GM12878 (cell line): ENCODE data around the gene CHN1. TPM values are rescaled to one million over a fixed set of nuclear protein-coding genes. Genes with fewer than 3 reads are reported as not detected.

Experiments used
- ATAC-seq: fragments of 200-7000 bp; cut with Tn5 transposase; 3 replicates; pipeline ENCODE4 v1.9.1; 2020; ENCODE audit warnings: mild to moderate bottlenecking, moderate library complexity
- BruUV-seq: library from RNA; stranded (reverse); fragments of 400-500 nt; replicated peaks from 2 replicates; lab custom pipeline; 2021; lab: Mats Ljungman, UMichigan
- CTCF ChIA-PET: fragments of 300-600 bp; sonication (Branson Sonifier 250); formaldehyde crosslinking; extraction: SDS; loops from one replicate; lab custom pipeline; 2021; ENCODE audit warnings: inconsistent platforms; lab: Yijun Ruan, JAX
- POLR2A ChIA-PET: fragments of 350-600 bp; formaldehyde crosslinking; extraction: SDS; loops from one replicate; lab custom pipeline; 2021; ENCODE audit warnings: inconsistent platforms; lab: Charles Lee
- RAD21 ChIA-PET: fragments of 300-600 bp; sonication (Branson Sonifier 250); formaldehyde crosslinking; loops from one replicate; lab custom pipeline; 2023; ENCODE audit warnings: antibody characterized with exemption; ENCODE audit not compliant: unreplicated experiment; lab: Charles Lee
- SMC1A ChIA-PET: fragments of 300-600 bp; sonication (Branson Sonifier 250); formaldehyde crosslinking; loops from one replicate; lab custom pipeline; 2023; ENCODE audit not compliant: unreplicated experiment, uncharacterized antibody; lab: Charles Lee
- DNase-seq: peaks from one replicate; pipeline ENCODE4 v3.0.0-alpha.2; 2011; ENCODE audit warnings: low read depth, low spot score
- FAIRE-seq: peaks from 3 replicates; lab custom pipeline; 2011; peaks lifted over from hg19 to GRCh38; lab: Jason Lieb, UNC
- H2AFZ ChIP-seq: 2 replicates; pipeline ENCODE4 v1.6.0; 2011; ENCODE audit warnings: low read depth, low read length, control low read depth; ENCODE audit not compliant: control insufficient read depth
- H3K27ac ChIP-seq: 2 replicates; pipeline ENCODE4 v1.5.1; 2011; ENCODE audit warnings: control low read depth; ENCODE audit not compliant: control insufficient read depth, insufficient read depth
- H3K27me3 ChIP-seq, 2 experiments: replicated peaks in 1 of 2; 2 replicates each; pipeline versions ENCODE4 v1.6.0 to v1.6.1; 2011; ENCODE audit warnings: low read length in 1 of 2; ENCODE audit not compliant: control insufficient read depth in 2 of 2, insufficient read depth in 2 of 2
- H3K36me3 ChIP-seq, 2 experiments: 2 replicates each; pipeline ENCODE4 v1.5.1; 2011; ENCODE audit warnings: low read length in 1 of 2; ENCODE audit not compliant: control insufficient read depth in 2 of 2, insufficient read depth in 2 of 2
- H3K4me1 ChIP-seq: 2 replicates; pipeline ENCODE4 v1.6.1; 2011; ENCODE audit warnings: mild to moderate bottlenecking, low read length, moderate library complexity, mixed read lengths; ENCODE audit not compliant: control insufficient read depth, insufficient read depth
- H3K4me2 ChIP-seq: 2 replicates; pipeline ENCODE4 v1.6.0; 2011; ENCODE audit warnings: control low read depth; ENCODE audit not compliant: control insufficient read depth, insufficient read depth
- H3K4me3 ChIP-seq: fragments of 200-600 bp; sonication (generic); 2 replicates; pipeline ENCODE4 v1.5.1; 2016
- H3K79me2 ChIP-seq: 2 replicates; pipeline ENCODE4 v1.6.0; 2011; ENCODE audit warnings: low read length; ENCODE audit not compliant: control insufficient read depth, insufficient read depth
- H3K9ac ChIP-seq: 2 replicates; pipeline ENCODE4 v1.8.0; 2011; ENCODE audit warnings: low read length, control low read depth, mixed read lengths; ENCODE audit not compliant: control insufficient read depth, insufficient read depth
- H3K9me3 ChIP-seq: replicated peaks from 3 replicates; pipeline ENCODE4 v1.5.1; 2011; ENCODE audit warnings: mild to moderate bottlenecking, low read length; ENCODE audit not compliant: control insufficient read depth, insufficient read depth
- H4K20me1 ChIP-seq: 2 replicates; pipeline ENCODE4 v1.6.0; 2011; ENCODE audit not compliant: control insufficient read depth, insufficient read depth
- CBX5 ChIP-seq: sonication (generic); IDR thresholded peaks from 2 replicates; pipeline ENCODE4 v1.6.1; 2016; ENCODE audit warnings: low read depth, moderate library complexity, mild to moderate bottlenecking, inconsistent platforms
- CHD1 ChIP-seq: IDR thresholded peaks from 2 replicates; pipeline ENCODE4 v1.6.1; 2012; ENCODE audit warnings: low read depth, low read length, improper control_type of control experiment
- FOXK2 ChIP-seq: fragments of 450-650 bp; IDR thresholded peaks from 2 replicates; pipeline ENCODE4 v1.6.1; 2017; ENCODE audit warnings: mild to moderate bottlenecking, moderate library complexity
- HDGF ChIP-seq: fragments of 450-650 bp; IDR thresholded peaks from 2 replicates; pipeline ENCODE4 v1.6.1; 2016; ENCODE audit warnings: antibody characterized with exemption
- IRF4 ChIP-seq: IDR thresholded peaks from 2 replicates; pipeline ENCODE4 v1.6.1; 2011; ENCODE audit warnings: low read depth, low read length
- JUNB ChIP-seq: IDR thresholded peaks from 2 replicates; pipeline ENCODE4 v1.6.1; 2016; ENCODE audit warnings: antibody characterized with exemption, mild to moderate bottlenecking
- NFYA ChIP-seq: IDR thresholded peaks from 2 replicates; pipeline ENCODE4 v1.6.1; 2011; ENCODE audit warnings: low read depth, mild to moderate bottlenecking, low read length, improper control_type of control experiment, borderline replicate concordance
- RCOR1 ChIP-seq: conservative IDR thresholded peaks from 2 replicates; pipeline ENCODE4 v1.6.1; 2012; ENCODE audit warnings: low read depth, low read length, improper control_type of control experiment
- RFX5 ChIP-seq: IDR thresholded peaks from 2 replicates; pipeline ENCODE4 v1.6.1; 2011; ENCODE audit warnings: low read depth, low read length, improper control_type of control experiment
- SMAD1 ChIP-seq: fragments of 450-650 bp; IDR thresholded peaks from 2 replicates; pipeline ENCODE4 v1.6.1; 2018; ENCODE audit warnings: mild to moderate bottlenecking, low read depth; ENCODE audit not compliant: partially characterized antibody
- SMARCA5 ChIP-seq: fragments of 450-650 bp; IDR thresholded peaks from 2 replicates; pipeline ENCODE4 v1.6.1; 2017; ENCODE audit warnings: mild to moderate bottlenecking
- SPI1 ChIP-seq: IDR thresholded peaks from 2 replicates; pipeline ENCODE4 v1.6.1; 2011; ENCODE audit warnings: low read depth, mild to moderate bottlenecking, low read length, moderate library complexity, borderline replicate concordance; ENCODE audit not compliant: insufficient read depth
- SUZ12 ChIP-seq: fragments of 200-600 bp; sonication (generic); IDR thresholded peaks from one replicate; pipeline ENCODE4 v1.6.1; 2018; ENCODE audit warnings: antibody characterized with exemption, mild to moderate bottlenecking; ENCODE audit not compliant: unreplicated experiment
- ZBED1 ChIP-seq: IDR thresholded peaks from 2 replicates; pipeline ENCODE4 v1.6.1; 2016; ENCODE audit warnings: borderline replicate concordance
- WGBS: methylation state at CpG from one replicate; pipeline ENCODE4 v1.1.6; 2016; ENCODE audit warnings: low lambda C conversion rate; ENCODE audit not compliant: insufficient replicate concordance, insufficient coverage; ENCODE audit errors: missing lambda C conversion rate; 5-methylcytosine and 5-hydroxymethylcytosine counted together
- in situ Hi-C: fragments of 300-500 bp; cut with MboI; formaldehyde crosslinking; loops from 9 replicates; pipeline ENCODE4 v1.14.3; 2018; ENCODE audit warnings: mixed read lengths
- intact Hi-C: fragments of 100-400 bp; cut with micrococcal nuclease; formaldehyde crosslinking; loops from one replicate; pipeline ENCODE4 v1.14.2; 2022; ENCODE audit not compliant: unreplicated experiment
- polyA plus RNA-seq, 11 experiments: library from polyadenylated mRNA; depleted of rRNA in 4 of 11; unstranded in 6 of 11; stranded (reverse) in 5 of 11; fragments of >200 nt; fragmentation: Nextera tagmentation in 4 of 11; fragmentation: Illumina TruSeq in 1 of 11; extraction: Ambion mirVana in 4 of 11; extraction: Trizol in 1 of 11; gene quantifications; 1 replicate in 1 of 11; 2 replicates in 10 of 11; pipeline versions ENCODE4 v1.2.1 to v1.2.3, GENCODE V29; 2011 to 2016; ENCODE audit warnings: inconsistent platforms in 2 of 11, missing spikeins in 2 of 11, low read depth in 1 of 11
- total RNA-seq, 4 experiments: library from RNA; depleted of rRNA in 3 of 4; stranded (reverse); fragments of >200 nt in 3 of 4; fragmentation: Illumina TruSeq in 1 of 4; extraction: Trizol in 1 of 4; gene quantifications; 2 replicates each; pipeline versions ENCODE4 v1.2.1 to v1.2.3, GENCODE V29; 2013 to 2021
- TF ChIP-seq, protein P1 (sequence below): fragments of 450-650 bp; formaldehyde crosslinking; IDR thresholded peaks from 2 replicates; pipeline ENCODE4 v1.4.0; 2022; ENCODE audit warnings: mild to moderate bottlenecking, moderate library complexity
- TF ChIP-seq, protein P2 (sequence below): fragments of 450-650 bp; IDR thresholded peaks from 2 replicates; pipeline ENCODE4 v1.6.1; 2018; ENCODE audit warnings: borderline replicate concordance, mild to moderate bottlenecking; ENCODE audit not compliant: partially characterized antibody
- TF ChIP-seq, protein P3 (sequence below): fragments of 450-650 bp; IDR thresholded peaks from 2 replicates; pipeline ENCODE4 v1.6.1; 2017; ENCODE audit warnings: borderline replicate concordance

CHN1 gene
- total and polyA plus RNA-seq, 10 of the 15 experiments (the other 5 are each of a cell fraction or from before 2014, with no cell fraction given) = 0.18 to 0.92 (median 0.53) TPM; not detected in 1

DNA sequence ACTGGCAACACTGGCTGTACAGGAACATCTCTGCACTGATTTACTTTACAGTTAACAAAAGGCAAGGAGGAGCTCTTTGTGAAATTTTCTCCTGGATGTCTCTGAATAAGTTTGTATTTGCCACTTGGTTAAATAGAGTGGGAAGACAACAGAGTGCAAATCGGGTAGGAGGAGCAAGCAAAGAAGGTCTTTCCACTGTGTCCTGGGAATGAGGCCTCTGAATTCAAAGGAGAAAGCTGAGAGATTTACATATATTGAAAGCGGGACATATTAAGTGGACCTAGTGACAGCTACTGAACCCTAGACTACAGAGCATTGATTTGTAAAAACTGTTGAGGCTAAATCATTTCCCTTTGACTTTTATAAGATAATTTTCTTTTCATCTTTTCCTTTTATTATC is 123.5 kb downstream of the CHN1 start:
- TF ChIP-seq, protein P1, sequence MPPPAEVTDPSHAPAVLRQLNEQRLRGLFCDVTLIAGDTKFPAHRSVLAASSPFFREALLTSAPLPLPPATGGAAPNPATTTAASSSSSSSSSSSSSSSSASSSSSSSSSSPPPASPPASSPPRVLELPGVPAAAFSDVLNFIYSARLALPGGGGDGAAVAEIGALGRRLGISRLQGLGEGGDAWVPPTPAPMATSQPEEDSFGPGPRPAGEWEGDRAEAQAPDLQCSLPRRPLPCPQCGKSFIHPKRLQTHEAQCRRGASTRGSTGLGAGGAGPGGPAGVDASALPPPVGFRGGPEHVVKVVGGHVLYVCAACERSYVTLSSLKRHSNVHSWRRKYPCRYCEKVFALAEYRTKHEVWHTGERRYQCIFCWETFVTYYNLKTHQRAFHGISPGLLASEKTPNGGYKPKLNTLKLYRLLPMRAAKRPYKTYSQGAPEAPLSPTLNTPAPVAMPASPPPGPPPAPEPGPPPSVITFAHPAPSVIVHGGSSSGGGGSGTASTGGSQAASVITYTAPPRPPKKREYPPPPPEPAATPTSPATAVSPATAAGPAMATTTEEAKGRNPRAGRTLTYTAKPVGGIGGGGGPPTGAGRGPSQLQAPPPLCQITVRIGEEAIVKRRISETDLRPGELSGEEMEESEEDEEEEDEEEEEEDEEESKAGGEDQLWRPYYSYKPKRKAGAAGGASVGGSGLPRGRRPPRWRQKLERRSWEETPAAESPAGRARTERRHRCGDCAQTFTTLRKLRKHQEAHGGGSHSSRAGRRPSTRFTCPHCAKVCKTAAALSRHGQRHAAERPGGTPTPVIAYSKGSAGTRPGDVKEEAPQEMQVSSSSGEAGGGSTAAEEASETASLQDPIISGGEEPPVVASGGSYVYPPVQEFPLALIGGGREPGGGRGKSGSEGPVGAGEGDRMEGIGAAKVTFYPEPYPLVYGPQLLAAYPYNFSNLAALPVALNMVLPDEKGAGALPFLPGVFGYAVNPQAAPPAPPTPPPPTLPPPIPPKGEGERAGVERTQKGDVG (CRISPR knock-in tag) = no peak
- TF ChIP-seq, protein P2, sequence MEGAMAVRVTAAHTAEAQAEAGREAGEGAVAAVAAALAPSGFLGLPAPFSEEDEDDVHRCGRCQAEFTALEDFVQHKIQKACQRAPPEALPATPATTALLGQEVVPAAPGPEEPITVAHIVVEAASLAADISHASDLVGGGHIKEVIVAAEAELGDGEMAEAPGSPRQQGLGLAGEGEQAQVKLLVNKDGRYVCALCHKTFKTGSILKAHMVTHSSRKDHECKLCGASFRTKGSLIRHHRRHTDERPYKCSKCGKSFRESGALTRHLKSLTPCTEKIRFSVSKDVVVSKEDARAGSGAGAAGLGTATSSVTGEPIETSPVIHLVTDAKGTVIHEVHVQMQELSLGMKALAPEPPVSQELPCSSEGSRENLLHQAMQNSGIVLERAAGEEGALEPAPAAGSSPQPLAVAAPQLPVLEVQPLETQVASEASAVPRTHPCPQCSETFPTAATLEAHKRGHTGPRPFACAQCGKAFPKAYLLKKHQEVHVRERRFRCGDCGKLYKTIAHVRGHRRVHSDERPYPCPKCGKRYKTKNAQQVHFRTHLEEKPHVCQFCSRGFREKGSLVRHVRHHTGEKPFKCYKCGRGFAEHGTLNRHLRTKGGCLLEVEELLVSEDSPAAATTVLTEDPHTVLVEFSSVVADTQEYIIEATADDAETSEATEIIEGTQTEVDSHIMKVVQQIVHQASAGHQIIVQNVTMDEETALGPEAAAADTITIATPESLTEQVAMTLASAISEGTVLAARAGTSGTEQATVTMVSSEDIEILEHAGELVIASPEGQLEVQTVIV = no peak
- TF ChIP-seq JUNB (no peak), SMAD1 (no peak), SUZ12 (no peak), CHD1 (no peak), SPI1 (no peak), IRF4 (no peak), RFX5 (no peak), NFYA (no peak), CBX5 (no peak), RCOR1 (no peak), HDGF (no peak), FOXK2 (no peak), SMARCA5 (no peak), ZBED1 (no peak)
- TF ChIP-seq, protein P3, sequence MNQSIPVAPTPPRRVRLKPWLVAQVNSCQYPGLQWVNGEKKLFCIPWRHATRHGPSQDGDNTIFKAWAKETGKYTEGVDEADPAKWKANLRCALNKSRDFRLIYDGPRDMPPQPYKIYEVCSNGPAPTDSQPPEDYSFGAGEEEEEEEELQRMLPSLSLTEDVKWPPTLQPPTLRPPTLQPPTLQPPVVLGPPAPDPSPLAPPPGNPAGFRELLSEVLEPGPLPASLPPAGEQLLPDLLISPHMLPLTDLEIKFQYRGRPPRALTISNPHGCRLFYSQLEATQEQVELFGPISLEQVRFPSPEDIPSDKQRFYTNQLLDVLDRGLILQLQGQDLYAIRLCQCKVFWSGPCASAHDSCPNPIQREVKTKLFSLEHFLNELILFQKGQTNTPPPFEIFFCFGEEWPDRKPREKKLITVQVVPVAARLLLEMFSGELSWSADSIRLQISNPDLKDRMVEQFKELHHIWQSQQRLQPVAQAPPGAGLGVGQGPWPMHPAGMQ = no peak
- no peak overlapping the region for H3K4me3 ChIP-seq
- H4K20me1 ChIP-seq = no peaks in the 10 kb centered on the region
- H3K36me3 ChIP-seq = no peaks in the 10 kb centered on the region
- no TSS peak for BruUV-seq
- no peaks in the 10 kb centered on the region for H3K9me3 ChIP-seq
- no peak overlapping the region for H3K4me2 ChIP-seq
- 50% methylated on average over 2 of the region's 2 CpGs for WGBS
- H2AFZ ChIP-seq = no peak overlapping the region
- POLR2A ChIA-PET = no interaction called here
- H3K79me2 ChIP-seq = no peaks in the 10 kb centered on the region
- no peak overlapping the region for H3K27ac ChIP-seq
- no peaks in the 10 kb centered on the region for H3K4me1 ChIP-seq
- FAIRE-seq = no peak
- SMC1A ChIA-PET = interaction anchor here (1.0 to 1.4 kb wide), 3 partner anchors 29 to 110 kb away, joined by 3 read pairs; no protein-coding TSS in a partner anchor
- no peak for DNase-seq
- intact Hi-C loops = no loop called here
- no peak overlapping the region for H3K9ac ChIP-seq
- CTCF ChIA-PET = interaction anchor here (1.2 to 1.4 kb wide), 3 partner anchors 98 to 133 kb away, joined by 3 to 5 read pairs (median 3); no protein-coding TSS in a partner anchor
- in situ Hi-C loops = no loop called here
- RAD21 ChIA-PET = interaction anchor here (1.1 kb wide), 1 partner anchor 61 kb away, joined by 3 read pairs; no protein-coding TSS in a partner anchor
- H3K27me3 ChIP-seq = no peaks in the 10 kb centered on the region
- ATAC-seq = no peak
